HepG2 (cell line): Measurements from ENCODE around the gene EPHA1. TPM values are rescaled to one million over a fixed set of nuclear protein-coding genes. Genes with fewer than 3 reads are reported as not detected.

Source experiments
- CSRNP1 ChIP-seq: sonication (generic); formaldehyde crosslinking; IDR thresholded peaks from 2 replicates; pipeline ENCODE4 v1.8.1; 2023; ENCODE audit warnings: mild to moderate bottlenecking, missing genetic modification reagents
- MBD4 ChIP-seq: IDR thresholded peaks from 2 replicates; pipeline ENCODE4 v1.6.1; 2012; ENCODE audit warnings: low read length, inconsistent platforms, borderline replicate concordance
- PRDM4 ChIP-seq: sonication (generic); formaldehyde crosslinking; IDR thresholded peaks from 2 replicates; pipeline ENCODE4 v1.9.0; 2021; ENCODE audit warnings: missing genetic modification reagents, borderline replicate concordance
- SP140L ChIP-seq: sonication (generic); formaldehyde crosslinking; IDR thresholded peaks from 2 replicates; pipeline ENCODE4 v1.4.0; 2020; ENCODE audit warnings: missing genetic modification reagents, borderline replicate concordance
- SRSF1 ChIP-seq: fragments of 200-400 bp; formaldehyde crosslinking; optimal IDR thresholded peaks from 2 replicates; pipeline ENCODE3; 2017; ENCODE audit warnings: mild to moderate bottlenecking, low read depth, low read length, moderate library complexity
- U2AF1 ChIP-seq: fragments of 200-400 bp; formaldehyde crosslinking; optimal IDR thresholded peaks from 2 replicates; pipeline ENCODE3; 2017; ENCODE audit warnings: mild to moderate bottlenecking, low read depth, low read length
- ZBTB49 ChIP-seq: sonication (generic); formaldehyde crosslinking; IDR thresholded peaks from 2 replicates; pipeline ENCODE4 v1.4.0; 2020; ENCODE audit warnings: missing genetic modification reagents, borderline replicate concordance
- ZEB1 ChIP-seq: IDR thresholded peaks from 2 replicates; pipeline ENCODE4 v1.6.1; 2012; ENCODE audit warnings: mild to moderate bottlenecking, low read depth, inconsistent platforms; ENCODE audit not compliant: insufficient replicate concordance
- ZMYM3 ChIP-seq: sonication (generic); formaldehyde crosslinking; IDR thresholded peaks from 2 replicates; pipeline ENCODE4 v1.5.1; 2020; ENCODE audit warnings: mild to moderate bottlenecking, missing genetic modification reagents
- ZNF264 ChIP-seq: sonication (generic); formaldehyde crosslinking; IDR thresholded peaks from 2 replicates; pipeline ENCODE4 v1.4.0; 2020; ENCODE audit warnings: missing genetic modification reagents
- polyA plus RNA-seq, 8 experiments: library from polyadenylated mRNA; depleted of rRNA in 3 of 8; stranded (reverse) in 7 of 8; unstranded in 1 of 8; fragments of >200 nt; fragmentation: Illumina TruSeq in 4 of 8; extraction: Trizol in 4 of 8; gene quantifications; 2 replicates each; pipeline versions ENCODE4 v1.2.1 to v1.2.3, GENCODE V29; 2011 to 2016; ENCODE audit warnings: low read depth in 4 of 8, missing spikeins in 1 of 8, mixed read lengths in 1 of 8; ENCODE audit not compliant: insufficient read depth in 1 of 8
- total RNA-seq, 5 experiments: library from RNA; depleted of rRNA; stranded (reverse); fragments of >200 nt; fragmentation: Illumina TruSeq; extraction: Trizol; gene quantifications; 2 replicates each; pipeline ENCODE4 v1.2.3, GENCODE V29; 2016; ENCODE audit warnings: low read depth in 1 of 5
- TF ChIP-seq, protein P1 (sequence below): sonication (generic); formaldehyde crosslinking; IDR thresholded peaks from 2 replicates; pipeline ENCODE4 v1.4.0; 2020; ENCODE audit warnings: missing genetic modification reagents, borderline replicate concordance
- TF ChIP-seq, protein P2 (sequence below): sonication (generic); formaldehyde crosslinking; IDR thresholded peaks from 2 replicates; pipeline ENCODE4 v1.8.1; 2023; ENCODE audit warnings: missing genetic modification reagents, inconsistent platforms, borderline replicate concordance
- TF ChIP-seq, protein P3 (sequence below): sonication (generic); formaldehyde crosslinking; IDR thresholded peaks from 2 replicates; pipeline ENCODE4 v1.8.0; 2022; ENCODE audit warnings: mild to moderate bottlenecking, missing genetic modification reagents, borderline replicate concordance

Gene EPHA1
- total and polyA plus RNA-seq, 2 of the 13 experiments (the other 11 are each of a cell fraction or from before 2014, with no cell fraction given): 4.6 to 17.1 TPM

DNA sequence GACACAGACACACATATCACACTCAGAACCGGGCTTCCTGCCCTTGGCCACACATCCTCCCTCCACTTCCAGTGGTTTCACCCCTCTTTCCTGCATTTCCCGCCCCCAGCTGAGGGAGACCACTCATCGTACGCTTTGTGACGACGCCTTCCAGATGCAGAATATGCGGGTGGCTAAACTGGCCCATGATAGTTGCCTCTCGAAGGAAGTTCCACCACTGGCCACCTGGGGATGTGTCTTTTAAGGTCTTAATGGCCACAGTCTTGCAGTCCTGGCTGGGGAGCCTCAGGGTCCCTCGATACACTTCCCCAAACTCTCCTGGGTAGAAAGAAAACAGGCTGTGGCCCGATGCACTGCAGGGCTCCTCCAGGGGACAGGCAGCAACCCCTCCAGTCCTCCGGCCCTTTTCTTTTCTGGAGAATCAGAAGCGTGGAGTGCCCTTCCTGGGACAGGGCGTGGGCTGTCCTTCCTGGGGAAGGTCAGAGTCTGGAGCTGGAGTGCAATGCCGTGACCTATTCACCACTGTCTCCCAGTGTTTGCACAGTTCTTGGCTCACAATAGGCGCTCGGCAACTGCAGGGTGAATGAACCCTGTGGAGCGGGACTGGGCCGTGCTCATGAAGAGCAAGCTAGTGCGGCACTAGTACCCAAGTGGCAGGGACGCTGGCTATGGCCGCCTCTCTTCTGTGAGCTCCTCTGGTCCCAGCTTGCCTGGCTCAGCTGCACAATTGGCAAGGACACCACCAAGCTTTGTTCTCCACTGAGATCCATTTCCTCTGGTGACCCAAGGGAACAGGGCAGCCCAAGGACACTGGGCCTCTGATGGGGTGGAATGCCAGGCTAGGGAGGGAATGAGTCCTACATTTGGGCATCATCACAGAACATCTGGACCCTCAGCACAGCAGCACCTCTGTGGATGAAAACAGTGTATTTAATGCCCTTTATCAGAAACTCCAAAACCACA lies 13.2 kb downstream of the EPHA1 start (continued):
- TF ChIP-seq, protein P1, sequence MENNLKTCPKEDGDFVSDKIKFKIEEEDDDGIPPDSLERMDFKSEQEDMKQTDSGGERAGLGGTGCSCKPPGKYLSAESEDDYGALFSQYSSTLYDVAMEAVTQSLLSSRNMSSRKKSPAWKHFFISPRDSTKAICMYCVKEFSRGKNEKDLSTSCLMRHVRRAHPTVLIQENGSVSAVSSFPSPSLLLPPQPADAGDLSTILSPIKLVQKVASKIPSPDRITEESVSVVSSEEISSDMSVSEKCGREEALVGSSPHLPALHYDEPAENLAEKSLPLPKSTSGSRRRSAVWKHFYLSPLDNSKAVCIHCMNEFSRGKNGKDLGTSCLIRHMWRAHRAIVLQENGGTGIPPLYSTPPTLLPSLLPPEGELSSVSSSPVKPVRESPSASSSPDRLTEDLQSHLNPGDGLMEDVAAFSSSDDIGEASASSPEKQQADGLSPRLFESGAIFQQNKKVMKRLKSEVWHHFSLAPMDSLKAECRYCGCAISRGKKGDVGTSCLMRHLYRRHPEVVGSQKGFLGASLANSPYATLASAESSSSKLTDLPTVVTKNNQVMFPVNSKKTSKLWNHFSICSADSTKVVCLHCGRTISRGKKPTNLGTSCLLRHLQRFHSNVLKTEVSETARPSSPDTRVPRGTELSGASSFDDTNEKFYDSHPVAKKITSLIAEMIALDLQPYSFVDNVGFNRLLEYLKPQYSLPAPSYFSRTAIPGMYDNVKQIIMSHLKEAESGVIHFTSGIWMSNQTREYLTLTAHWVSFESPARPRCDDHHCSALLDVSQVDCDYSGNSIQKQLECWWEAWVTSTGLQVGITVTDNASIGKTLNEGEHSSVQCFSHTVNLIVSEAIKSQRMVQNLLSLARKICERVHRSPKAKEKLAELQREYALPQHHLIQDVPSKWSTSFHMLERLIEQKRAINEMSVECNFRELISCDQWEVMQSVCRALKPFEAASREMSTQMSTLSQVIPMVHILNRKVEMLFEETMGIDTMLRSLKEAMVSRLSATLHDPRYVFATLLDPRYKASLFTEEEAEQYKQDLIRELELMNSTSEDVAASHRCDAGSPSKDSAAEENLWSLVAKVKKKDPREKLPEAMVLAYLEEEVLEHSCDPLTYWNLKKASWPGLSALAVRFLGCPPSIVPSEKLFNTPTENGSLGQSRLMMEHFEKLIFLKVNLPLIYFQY (CRISPR knock-in tag): peak; percentile 96; the same call in 1 of the 2 replicates
- TF ChIP-seq ZNF264 (peak; percentile 60; the same call in 1 of the 2 replicates), CSRNP1 (no peak), ZBTB49 (CRISPR knock-in tag) (no peak), ZMYM3 (CRISPR knock-in tag) (peak; percentile 65), MBD4 (no peak), SP140L (no peak), SRSF1 (peak; percentile 64), U2AF1 (no peak), PRDM4 (no peak), ZEB1 (peak; percentile 21)
- TF ChIP-seq, protein P2, sequence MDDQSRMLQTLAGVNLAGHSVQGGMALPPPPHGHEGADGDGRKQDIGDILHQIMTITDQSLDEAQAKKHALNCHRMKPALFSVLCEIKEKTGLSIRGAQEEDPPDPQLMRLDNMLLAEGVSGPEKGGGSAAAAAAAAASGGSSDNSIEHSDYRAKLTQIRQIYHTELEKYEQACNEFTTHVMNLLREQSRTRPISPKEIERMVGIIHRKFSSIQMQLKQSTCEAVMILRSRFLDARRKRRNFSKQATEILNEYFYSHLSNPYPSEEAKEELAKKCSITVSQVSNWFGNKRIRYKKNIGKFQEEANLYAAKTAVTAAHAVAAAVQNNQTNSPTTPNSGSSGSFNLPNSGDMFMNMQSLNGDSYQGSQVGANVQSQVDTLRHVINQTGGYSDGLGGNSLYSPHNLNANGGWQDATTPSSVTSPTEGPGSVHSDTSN (CRISPR knock-in tag): no peak
- TF ChIP-seq, protein P3, sequence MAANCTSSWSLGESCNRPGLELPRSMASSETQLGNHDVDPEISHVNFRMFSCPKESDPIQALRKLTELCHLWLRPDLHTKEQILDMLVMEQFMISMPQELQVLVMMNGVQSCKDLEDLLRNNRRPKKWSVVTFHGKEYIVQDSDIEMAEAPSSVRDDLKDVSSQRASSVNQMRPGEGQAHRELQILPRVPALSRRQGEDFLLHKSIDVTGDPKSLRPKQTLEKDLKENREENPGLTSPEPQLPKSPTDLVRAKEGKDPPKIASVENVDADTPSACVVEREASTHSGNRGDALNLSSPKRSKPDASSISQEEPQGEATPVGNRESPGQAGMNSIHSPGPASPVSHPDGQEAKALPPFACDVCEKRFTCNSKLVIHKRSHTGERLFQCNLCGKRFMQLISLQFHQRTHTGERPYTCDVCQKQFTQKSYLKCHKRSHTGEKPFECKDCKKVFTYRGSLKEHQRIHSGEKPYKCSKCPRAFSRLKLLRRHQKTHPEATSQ: no peak
